Right atrium auricular region (tissue), 2 donors: ENCODE results near the gene OR8A1. TPM values are rescaled to one million over a fixed set of nuclear protein-coding genes. Genes with fewer than 3 reads are reported as not detected.

Source experiments
- DNase-seq: peaks from one replicate; pipeline ENCODE4 v3.0.0-alpha.2; 2019; ENCODE audit warnings: low spot score
- H3K27ac ChIP-seq, 2 donors: fragments of 200-600 bp; sonication (generic); 1 replicate in 1 of 2; 2 replicates in 1 of 2; pipeline ENCODE4 v1.5.1; 2016 to 2019
- H3K27me3 ChIP-seq, 2 donors: fragments of 200-600 bp; sonication (generic); one replicate each; pipeline versions ENCODE4 v1.5.1 to v1.6.0; 2017 to 2019
- H3K36me3 ChIP-seq: fragments of 200-600 bp; sonication (generic); one replicate; pipeline ENCODE4 v1.5.1; 2016
- H3K4me1 ChIP-seq, 2 donors: fragments of 200-600 bp; sonication (generic); one replicate each; pipeline versions ENCODE4 v1.5.1 to v1.6.0; 2017 to 2019
- H3K4me3 ChIP-seq, 2 donors: fragments of 200-600 bp; sonication (generic); 1 replicate in 1 of 2; 2 replicates in 1 of 2; pipeline ENCODE4 v1.5.1; 2017 to 2019; ENCODE audit warnings: mild to moderate bottlenecking in 1 of 2, moderate library complexity in 1 of 2
- H3K9me3 ChIP-seq, 2 donors: fragments of 200-600 bp; sonication (generic); one replicate each; pipeline ENCODE4 v1.5.1; 2019
- CTCF ChIP-seq, 2 donors: fragments of 200-600 bp; sonication (generic); IDR thresholded peaks; one replicate each; pipeline ENCODE4 v1.5.1; 2019; ENCODE audit warnings: antibody characterized with exemption in 2 of 2
- total RNA-seq, 2 donors: library from RNA; depleted of rRNA; stranded (reverse); fragments of >200 nt; gene quantifications; one replicate each; pipeline ENCODE4 v1.1.0, GENCODE V29; 2016

OR8A1 gene
- total RNA-seq, 2 donors from 2014 or later: not detected

- no peaks in the 10 kb centered on the region for H3K9me3 ChIP-seq
- no peaks in the 10 kb centered on the region for H3K36me3 ChIP-seq
- H3K27me3 ChIP-seq: no peaks in the 10 kb centered on the region
- TF ChIP-seq CTCF (IDR thresholded peaks at IDR 0.05): no peak
- DNase-seq: no peak
- H3K4me1 ChIP-seq: no peaks in the 10 kb centered on the region
- no peak overlapping the region for H3K4me3 ChIP-seq
- no peak overlapping the region for H3K27ac ChIP-seq
Observed at GRCh38 chr11:124538019-124538418, 31.8 kb upstream of the OR8A1 start.

GRCh38 chr11:124541204-124541603, 28.6 kb upstream of the OR8A1 start:
- DNase-seq: no peak
- H3K4me1 ChIP-seq: no peaks in the 10 kb centered on the region
- no peak overlapping the region for H3K27ac ChIP-seq
- H3K9me3 ChIP-seq: no peaks in the 10 kb centered on the region
- TF ChIP-seq CTCF (IDR thresholded peaks at IDR 0.05): no peak
- no peaks in the 10 kb centered on the region for H3K27me3 ChIP-seq
- H3K4me3 ChIP-seq: no peak overlapping the region
- no peaks in the 10 kb centered on the region for H3K36me3 ChIP-seq

GRCh38 chr11:124543145-124543544, 26.7 kb upstream of the OR8A1 start:
- Histone ChIP-seq H3K4me3 (no peak overlapping the region), H3K4me1 (no peaks in the 10 kb centered on the region), H3K27me3 (no peaks in the 10 kb centered on the region), H3K9me3 (no peaks in the 10 kb centered on the region), H3K36me3 (no peaks in the 10 kb centered on the region), H3K27ac (no peak overlapping the region)
- no peak for TF ChIP-seq CTCF (IDR thresholded peaks at IDR 0.05)
- DNase-seq: no peak

- no peak for TF ChIP-seq CTCF (IDR thresholded peaks at IDR 0.05)
- H3K9me3 ChIP-seq: no peaks in the 10 kb centered on the region
- H3K4me1 ChIP-seq: no peaks in the 10 kb centered on the region
- H3K27ac ChIP-seq: no peak within 1 kb of the TSS
- DNase-seq: no peak
- no peak within 1 kb of the TSS for H3K4me3 ChIP-seq
- no peaks in the 10 kb centered on the region for H3K36me3 ChIP-seq
- H3K27me3 ChIP-seq: no peaks in the 10 kb centered on the region
Observed at GRCh38 chr11:124543554-124543953, 26.2 kb upstream of the OR8A1 start, which contains the start of gene OR8B12. Gene OR8B12 (minus strand): TSS chr11:124543654. CDS start chr11:124543654, 0 bp downstream.

- Histone ChIP-seq H3K4me1 (no peaks in the 10 kb centered on the region), H3K36me3 (no peaks in the 10 kb centered on the region), H3K27me3 (no peaks in the 10 kb centered on the region), H3K4me3 (no peak overlapping the region), H3K9me3 (no peaks in the 10 kb centered on the region), H3K27ac (no peak overlapping the region)
- TF ChIP-seq CTCF (IDR thresholded peaks at IDR 0.05): no peak
- DNase-seq: no peak
Observed at GRCh38 chr11:124551189-124551588, 18.6 kb upstream of the OR8A1 start.

GRCh38 chr11:124551987-124552386, 17.8 kb upstream of the OR8A1 start:
- no peaks in the 10 kb centered on the region for H3K4me1 ChIP-seq
- H3K9me3 ChIP-seq: no peaks in the 10 kb centered on the region
- TF ChIP-seq CTCF (IDR thresholded peaks at IDR 0.05): no peak
- no peaks in the 10 kb centered on the region for H3K36me3 ChIP-seq
- H3K4me3 ChIP-seq: no peak overlapping the region
- no peak overlapping the region for H3K27ac ChIP-seq
- no peaks in the 10 kb centered on the region for H3K27me3 ChIP-seq
- no peak for DNase-seq
